D341Med (cell line): Measurements from ENCODE around the gene PARD3.

ENCODE experiments used
- DNase-seq: peaks from one replicate; pipeline ENCODE4 v3.0.0; 2012; ENCODE audit warnings: low spot score

The PARD3 gene

DNA sequence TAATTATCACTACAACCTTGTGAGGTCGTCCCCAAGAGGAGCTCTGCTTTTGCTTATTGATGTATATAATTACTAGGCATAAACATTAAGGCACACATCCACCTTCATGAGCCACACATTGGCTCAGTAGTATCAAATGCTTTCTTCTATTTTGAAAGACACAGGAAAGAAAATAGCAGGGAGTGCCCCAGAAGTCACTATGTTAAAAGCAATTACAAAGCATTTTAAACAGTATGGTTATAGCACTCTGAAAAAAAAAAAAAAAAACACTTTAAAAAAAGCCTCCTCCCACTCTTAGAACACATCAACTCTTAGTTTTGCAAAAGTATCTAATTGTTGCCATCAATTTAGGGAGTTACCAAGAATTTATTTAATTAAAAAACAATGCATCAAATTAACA lies 474.2 kb downstream of the PARD3 start:
- DNase-seq: no peak

DNA sequence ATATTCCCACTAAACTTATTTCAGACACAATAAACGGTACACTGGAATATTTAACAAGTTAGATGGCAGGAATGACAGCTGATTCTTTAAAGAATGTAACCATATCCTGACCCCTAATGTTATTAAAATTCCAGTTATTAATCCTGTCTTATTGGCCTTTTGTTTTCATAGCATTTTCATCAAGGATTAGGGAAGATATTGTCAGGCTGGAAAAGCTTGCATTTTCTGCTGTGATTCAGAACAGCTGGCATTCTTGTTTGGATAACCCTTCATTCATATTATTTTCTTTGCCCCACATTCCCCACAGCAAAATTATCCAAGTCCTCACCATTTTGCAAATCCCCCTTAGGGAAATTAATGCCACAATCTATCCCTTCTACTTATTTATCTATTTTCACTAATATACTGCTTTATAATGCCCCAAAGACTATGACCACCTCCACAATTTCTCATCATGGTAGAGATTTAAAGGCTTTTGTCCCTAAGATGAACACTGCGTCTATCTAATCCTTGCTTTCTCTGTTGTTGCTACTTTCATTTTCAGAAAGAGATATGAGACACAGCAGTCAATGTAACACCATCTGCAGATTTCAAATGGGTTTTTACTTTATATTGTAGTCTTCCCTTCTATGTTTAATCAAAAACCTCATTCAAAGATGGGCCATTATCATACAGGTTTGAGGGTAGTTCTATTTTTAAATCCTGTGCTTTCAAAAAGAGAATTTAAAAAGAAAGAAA lies 475.1 kb downstream of the PARD3 start:
- DNase-seq: no peak

DNA sequence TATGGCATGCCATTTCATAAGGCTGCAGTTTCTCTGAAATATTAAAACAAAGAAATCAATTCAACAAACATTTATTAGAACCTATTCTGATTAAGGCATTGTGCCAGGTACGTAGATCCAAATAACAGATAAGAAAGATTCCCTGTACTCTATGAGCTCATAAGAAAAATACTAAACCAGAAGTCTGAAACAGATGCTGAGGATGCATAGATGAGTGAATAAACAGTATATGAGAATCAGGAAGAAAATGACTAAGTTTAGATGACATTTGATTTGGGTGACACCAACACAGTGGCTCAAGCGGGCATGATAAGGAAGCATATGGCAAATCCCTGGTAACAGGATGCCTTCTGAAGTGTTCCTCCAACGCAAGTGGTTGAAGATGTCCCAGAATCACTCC lies 477.2 kb downstream of the PARD3 start:
- DNase-seq: no peak

DNA sequence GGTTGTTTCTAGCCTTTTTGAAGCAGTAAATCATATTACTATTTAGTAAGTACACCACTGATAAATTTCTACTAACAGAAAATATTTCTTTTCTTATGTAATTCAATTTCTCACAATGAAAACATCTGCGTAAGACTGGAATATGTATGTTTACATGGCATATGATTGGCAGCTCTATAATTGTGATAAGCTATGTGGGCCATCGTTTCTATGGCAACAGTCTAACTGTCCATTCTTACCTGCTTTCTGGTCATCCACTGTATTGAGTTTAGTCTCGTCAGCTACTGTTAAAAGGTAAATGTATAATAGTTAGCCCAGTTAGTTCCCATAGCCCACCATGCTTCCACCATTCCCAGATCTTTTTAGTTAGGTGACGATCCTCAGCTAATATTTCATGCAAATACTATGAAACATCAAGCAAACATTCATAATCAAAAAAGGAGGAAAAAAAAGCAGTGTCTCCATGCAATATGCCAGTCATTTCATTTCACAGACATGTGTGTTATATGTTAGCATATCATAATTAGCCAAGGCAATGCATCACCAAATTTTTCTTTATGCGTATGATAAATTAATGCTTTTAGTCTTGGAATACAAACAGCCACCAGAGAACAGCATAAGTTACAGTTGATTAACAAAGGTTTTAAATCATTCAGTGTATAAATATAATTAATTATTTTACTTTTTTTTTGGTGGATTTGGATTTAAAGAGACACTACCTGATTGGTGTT lies 479.0 kb downstream of the PARD3 start:
- no peak for DNase-seq

DNA sequence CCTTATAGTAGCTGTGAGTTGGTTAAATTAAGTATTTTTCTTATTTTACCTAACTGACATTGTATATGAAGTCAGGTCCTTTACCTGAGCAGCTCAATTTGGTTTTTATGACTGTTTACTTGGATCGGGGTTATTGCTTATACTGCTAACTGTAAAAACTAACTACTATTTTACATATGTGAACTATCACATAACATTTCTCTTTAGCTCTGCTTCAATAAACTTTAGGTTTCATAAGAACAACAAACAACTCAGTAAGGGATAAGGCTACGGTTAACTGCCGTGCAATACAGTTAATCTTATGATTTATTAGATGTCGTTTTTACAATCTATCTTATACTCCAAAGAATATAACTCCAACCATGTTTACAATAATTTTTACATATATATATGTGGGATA lies 480.2 kb downstream of the PARD3 start:
- DNase-seq: no peak

DNA sequence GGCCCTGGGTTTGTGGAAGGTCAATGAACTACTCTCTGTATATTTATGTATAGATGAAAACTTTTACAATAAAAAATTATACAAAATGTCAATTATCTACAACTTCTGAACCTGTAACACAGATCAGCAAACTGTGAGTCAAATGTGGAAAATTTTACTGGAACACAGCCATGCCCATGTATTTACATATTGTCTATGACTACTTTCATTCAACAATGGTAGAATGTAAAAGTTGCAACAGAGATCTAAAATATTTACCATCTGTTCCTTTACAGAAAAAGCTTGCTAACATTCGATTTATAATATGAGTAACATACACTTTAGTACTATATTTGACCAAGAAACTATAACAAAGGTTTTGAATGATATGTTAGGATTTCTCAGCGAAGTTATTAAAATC lies 481.6 kb downstream of the PARD3 start:
- no peak for DNase-seq

DNA sequence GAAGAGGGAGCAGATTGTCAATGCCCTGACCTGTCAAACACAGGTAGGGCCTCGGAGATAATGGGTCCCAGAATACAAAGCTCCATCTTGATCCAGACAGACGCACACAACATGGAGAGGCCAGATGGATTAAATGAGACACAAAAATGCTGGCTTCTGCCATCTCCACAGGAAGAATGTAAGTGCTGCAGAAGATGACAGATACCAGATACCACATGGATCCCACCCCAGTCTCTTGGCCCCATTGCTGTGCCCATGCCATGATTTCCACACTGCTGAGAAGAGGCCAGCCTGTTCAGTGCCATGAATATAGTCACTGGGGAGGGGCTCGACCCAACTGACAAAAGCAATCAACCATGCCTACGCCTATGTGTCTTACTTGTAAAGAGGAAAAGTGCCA lies 487.9 kb downstream of the PARD3 start:
- no peak for DNase-seq

DNA sequence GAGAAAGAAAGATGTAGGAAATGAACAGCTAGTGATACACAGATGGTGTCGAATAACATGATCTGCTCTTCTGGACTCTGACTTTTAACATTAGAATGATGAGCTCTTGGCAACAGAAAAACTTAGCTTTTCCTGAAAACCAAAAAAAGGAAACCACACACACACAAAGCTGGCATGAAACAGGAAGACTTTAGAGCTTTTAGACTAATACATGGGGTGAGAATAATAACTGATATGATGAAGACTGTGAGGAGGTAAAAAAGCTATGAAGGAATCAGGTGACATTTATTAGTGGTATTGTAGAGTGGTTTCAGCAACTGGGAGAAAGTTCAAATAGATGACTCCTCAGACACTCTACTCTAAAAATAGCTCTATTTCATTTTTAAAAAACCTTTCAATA lies 491.9 kb downstream of the PARD3 start:
- DNase-seq: no peak

DNA sequence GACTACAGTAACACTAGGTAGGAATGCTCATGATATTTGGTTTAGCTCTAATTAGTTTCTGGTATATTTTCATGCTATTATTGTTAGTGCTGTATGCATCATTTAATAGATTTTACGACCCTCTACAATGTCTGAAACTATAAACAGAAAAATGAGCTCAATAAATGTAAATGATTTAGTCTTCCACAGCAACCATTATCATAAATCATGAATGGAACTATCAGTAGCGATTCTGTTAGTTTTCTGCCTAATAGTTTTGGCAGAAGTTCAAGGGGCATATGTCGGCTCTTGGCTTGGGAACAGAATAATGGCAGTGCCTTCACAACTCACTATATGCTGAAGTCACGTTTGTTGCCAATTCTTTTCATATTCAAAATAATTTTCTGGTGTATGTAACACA lies 494.8 kb downstream of the PARD3 start:
- no peak for DNase-seq

DNA sequence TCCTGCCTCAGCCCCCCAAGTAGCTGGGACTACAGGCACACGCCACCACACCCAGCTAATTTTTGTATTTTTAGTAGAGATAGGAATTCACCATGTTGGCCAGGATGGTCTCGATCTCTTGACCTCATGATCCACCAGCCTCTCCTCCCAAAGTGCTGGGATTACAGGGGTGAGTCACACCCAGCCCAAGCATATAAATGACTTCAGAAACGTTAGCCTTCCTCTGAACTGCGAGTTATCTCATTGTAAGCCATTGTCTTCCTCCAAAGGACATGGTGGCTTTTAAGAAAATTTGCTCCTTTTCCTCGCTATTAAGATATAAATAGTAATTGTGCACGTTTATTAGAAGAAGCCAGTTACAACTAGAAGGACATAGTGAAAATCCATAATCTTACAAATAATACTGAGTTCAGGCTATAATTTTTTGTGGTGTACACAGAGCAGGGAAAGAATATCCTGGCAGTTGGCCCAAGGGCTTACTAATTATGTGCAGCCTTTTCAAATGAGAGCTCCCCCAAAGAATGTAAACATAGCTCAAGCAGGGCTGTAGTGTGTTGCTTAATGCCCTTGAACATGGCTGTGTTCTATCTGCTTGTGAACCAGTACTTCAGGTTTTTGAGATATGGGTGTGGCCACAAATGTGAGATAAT lies 495.8 kb downstream of the PARD3 start:
- DNase-seq: no peak

DNA sequence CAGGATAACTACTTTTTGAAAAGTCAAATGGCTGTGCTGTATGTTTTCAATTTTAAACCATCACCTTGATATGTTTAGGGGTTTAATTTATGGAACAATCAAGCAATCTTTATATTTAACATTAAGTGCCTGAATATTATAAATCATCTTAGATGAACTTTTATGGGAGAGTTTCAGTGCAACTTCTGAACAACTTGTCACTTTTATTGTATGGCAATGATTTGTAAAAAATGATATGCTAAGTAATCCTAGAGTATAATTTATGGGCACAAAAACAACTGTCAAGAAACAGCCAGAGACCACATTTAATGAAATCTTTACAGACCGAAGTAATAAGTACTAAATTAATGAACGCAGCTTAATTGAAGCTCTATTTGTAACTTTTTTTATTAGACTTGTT lies 498.9 kb downstream of the PARD3 start:
- no peak for DNase-seq

DNA sequence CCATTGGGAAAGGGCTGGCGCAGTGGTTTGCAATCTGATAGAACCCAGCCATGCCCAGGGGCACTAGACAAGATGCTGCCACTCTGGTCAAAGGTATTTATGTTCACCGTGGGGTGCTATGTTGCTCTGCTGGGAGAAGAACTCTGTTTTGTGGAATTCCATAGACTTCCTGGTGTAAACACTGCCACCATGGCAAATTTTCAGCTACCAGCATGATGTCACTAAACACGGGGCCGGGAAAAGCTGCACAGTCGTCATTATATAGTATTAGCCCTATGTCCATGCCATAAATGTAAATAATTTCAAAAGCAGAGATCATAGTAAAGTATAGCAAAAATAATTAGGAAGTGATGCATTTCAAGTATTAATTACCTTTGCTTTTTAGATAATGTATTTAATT lies 500.6 kb downstream of the PARD3 start:
- no peak for DNase-seq

DNA sequence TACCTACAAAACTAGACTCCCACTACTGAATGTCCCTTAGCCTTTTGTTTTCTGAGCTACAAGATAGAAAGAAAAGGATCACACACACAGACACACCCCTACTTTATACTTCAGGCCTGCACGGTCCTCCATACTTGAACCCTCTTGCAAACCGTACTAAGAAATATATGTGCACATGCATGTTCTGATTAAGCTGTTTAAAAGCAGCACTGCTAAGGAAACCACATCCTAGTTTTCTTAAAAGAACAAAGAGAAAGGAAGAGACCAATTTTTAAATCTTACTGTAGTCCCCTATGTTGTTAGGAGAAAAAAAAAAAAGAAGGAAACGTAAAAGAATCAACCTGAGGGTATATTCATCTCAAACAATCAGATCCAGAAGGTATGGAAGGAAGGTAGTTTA lies 501.2 kb downstream of the PARD3 start:
- no peak for DNase-seq

DNA sequence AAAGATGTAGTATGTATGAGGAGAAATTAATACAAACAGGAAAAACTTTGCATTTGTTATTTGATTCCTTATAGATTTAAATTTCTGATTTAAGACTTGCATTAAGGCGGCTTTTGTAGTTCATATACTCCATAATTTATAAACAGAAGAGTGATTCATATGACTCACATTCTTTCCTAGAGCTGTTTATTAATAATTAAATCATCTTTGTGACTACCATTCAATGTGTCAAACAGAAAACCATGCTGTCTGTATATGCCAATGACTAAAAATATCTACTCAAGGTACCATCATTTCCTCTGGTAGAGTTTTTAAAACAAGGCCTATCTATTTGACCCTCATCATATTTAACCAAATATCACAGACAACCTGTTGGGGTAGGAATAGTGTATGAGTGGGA lies 501.7 kb downstream of the PARD3 start:
- no peak for DNase-seq

DNA sequence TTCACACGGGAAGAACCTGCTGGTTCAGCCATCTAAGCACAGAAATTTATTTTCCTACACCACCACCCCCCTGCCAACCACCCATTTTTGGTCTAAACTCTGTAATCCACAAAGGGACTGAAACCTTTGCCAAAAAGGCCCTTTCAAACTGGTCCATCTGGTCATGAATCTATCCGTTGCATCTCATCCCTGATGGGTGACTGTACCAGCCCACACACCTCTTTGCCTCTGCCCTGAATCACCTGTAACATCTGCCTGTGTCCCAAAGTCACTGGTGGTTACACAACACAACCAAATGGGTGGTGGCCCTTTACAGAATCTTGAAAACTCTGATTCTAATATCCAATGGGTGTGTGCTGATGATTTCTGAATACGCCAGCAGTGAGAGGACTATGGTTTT lies 503.4 kb downstream of the PARD3 start:
- DNase-seq: no peak

DNA sequence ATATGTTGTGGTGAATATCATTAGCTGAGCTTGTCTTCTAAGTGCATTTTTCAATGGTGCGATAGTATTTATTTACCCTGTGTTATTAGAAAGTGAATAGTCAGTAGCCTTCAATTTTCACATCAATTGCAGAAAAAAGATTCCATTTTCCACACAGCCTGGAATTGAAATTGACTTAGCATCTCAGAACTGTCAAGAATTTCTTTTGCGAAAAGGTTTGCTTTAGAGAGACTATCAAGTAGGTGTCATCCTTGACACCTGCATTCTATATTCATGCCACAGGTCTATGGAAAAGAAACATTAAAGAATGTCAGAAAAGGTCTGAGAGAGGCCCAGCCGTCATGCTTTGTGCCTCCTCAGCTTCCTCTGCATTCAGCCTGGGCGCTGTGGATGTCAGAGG lies 504.9 kb downstream of the PARD3 start:
- no peak for DNase-seq

DNA sequence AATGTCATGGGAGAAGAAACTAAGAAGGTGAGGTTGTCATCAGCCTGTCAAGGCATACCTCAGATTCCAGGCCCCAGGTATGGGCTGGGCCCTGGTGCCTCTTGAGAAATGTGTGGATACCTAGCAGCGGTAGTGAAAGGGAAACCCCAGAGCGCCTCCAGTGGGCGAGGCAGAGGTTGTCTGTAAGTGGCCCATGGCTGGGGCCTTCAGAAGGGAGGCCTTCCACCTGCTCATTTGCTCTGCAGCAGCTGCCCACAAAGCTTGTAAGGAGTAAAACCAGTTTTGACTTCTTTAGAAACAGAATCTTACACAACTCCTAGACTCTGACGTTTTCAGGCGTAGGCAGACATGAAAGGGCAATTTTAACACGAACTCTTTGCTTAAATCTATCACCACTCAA lies 509.9 kb downstream of the PARD3 start:
- DNase-seq: no peak

DNA sequence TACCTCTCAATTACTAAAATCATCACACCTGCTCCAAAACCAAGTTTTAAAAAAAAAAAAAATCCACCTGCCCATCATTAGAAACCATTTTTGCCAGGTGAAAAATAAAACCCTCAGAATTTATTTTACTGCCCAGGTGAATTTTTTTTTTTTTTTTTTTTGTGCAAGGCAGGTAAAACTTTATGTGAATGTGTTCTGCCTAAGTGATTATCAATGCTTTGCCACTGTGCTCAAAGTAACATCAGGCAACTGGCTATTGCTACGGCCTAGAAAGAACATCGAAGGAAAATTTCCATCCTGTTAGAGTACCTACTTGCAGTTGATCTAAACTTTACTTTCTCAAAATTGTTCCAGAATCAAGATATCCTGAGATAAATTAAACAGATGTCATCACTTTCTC lies 512.1 kb downstream of the PARD3 start:
- no peak for DNase-seq

DNA sequence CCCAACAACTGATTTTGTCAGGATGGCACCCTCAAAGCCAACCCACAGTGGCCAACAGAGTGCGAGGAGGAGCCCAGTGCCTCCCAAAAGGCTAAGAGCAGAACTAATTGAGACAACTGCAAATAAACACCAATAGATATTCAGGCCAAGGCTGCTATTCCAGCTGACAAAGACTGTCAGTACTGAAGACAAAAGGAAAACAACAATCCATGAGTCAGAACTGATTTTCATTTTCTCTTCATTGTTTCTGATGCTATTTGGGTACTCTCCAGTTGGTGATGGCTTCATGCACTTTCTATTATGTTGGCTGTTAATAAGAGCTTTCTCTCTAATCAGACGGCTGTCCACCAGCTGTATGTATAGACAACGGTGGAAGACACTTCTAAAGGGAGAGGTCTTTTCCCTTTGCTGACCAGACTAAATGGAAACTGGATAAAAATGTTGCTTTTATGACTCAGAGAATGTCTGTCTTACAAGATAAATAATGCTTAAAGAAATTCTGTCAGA lies 515.9 kb downstream of the PARD3 start:
- no peak for DNase-seq

DNA sequence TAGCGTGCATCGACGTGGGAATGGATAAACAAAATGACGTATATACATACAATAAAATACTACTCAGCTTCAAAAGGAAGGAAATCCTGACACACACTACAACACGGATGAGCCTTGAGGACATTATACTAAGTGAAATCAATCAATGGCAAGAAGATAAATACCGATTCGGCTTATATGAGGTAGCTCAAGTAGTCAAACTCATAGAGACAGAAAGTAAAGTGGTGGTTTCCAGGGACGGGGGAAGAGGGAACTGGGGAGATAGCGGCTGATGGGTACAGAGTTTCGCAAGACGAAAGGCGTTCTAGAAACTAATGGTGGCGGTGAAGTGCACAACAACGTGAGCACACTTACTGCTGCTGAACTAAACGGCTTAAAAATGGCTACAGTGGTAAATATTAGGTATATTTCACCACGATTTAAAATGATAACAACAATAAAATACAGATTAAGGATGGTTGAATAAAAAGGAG lies 516.7 kb downstream of the PARD3 start:
- no peak for DNase-seq

DNA sequence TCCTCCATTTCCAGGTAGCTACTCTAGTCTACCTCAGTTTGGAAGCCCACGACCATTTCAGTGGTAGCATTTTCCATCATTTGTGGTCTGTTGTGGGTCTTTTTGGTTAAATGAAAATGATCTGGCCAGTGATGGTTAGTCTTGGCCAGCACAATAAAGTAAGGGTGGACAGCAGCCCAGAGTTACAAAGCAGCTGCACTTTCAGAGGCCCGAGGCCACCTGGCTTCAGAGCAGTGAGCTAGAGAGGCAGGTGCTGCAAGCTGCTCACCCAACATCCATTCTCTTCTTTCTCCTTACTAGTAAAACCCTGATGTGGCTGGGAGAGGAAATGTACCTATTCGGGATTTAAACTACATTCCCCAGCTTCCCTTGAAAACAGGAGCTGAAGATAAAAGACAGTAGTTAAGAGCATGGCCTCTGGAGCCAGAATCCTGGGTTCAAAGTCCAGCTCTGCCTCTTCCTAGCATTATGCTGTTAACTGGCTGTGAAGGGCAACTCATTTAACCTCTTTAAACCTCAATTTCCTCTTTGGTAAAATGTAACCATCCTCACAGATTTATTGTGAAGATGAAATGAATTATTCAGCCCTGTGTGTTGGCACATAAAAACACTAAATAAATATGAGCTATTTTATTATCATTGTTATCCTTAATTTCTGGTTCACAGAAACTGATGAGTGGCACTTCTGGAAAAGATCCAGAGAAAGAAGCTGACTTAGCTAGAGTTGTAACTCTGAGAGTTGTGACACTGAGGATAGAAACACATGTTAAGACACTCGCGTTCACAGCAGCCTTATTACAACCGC lies 517.4 kb downstream of the PARD3 start:
- no peak for DNase-seq

DNA sequence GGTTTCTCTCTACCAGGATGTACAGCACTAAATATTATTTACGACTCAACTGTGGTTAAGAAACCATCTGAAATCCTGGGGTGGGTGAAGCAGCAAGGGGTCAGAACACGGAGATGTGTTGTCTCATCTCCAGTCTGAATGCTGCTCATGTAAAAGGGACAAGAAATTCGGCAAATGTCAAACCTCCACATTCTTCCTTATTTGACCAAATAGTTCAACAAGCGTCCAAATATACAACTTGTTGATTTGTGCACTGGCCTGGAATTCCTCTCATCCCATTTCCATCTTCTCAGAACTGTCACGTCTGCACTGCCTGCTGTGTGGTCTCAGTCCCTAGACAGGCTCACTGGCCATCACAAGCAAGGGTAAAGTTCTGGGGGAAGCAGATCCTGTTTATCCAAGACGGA lies 520.0 kb downstream of the PARD3 start:
- DNase-seq: no peak
